Endothelial cell of coronary artery (primary cell): ENCODE measurements around the gene CELA2B. TPM values are rescaled to one million over a fixed set of nuclear protein-coding genes. Genes with fewer than 3 reads are reported as not detected.

Experiments used
- total RNA-seq: library from RNA; depleted of rRNA; stranded (reverse); fragments of >200 nt; gene quantifications from 2 replicates; pipeline ENCODE4 v1.2.3, GENCODE V29; 2014

Gene CELA2B
- not detected in 2 replicates for total RNA-seq

GRCh38 chr1:15475752-15476314 is at the start of gene CELA2B:
CELA2B (plus strand) TSS chr1:15476104; CDS start chr1:15476126, 22 bp downstream.

GRCh38 chr1:15456313-15456954 is 19.5 kb upstream of the CELA2B start, which contains the start of gene CELA2A:
CELA2A (plus strand) TSS chr1:15456732; CDS start chr1:15456754, 22 bp downstream.

DNA sequence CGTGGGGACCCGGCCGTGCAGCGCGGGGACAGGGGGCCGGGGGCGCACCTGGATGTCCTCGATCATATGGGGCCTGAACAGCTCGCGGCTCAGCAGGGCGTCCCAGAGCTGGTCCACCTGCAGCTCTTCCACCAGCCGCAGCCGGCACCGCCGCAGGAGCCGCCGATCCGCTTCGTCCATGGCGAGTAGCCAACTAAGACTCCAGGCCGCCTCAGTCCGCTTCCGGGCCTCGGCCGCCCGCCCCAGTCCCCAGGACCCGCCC is 48.0 kb downstream of the CELA2B start, which contains the start of gene CASP9:
Gene CASP9 (minus strand): TSS at position 195 of the 262 bp plus-strand sequence. CDS start 15 bp downstream, at position 180.

GRCh38 chr1:15526490-15527339 is 50.8 kb downstream of the CELA2B start, which contains the start of gene DNAJC16:
DNAJC16 (plus strand) TSS chr1:15526848; CDS start chr1:15529106, 2,258 bp downstream.

Other genes with a start within 250 kb of the CELA2B start
- gene FHAD1, start 228.9 kb upstream of the CELA2B start, total RNA-seq, result 0.09 and 0.56 TPM in 2 replicates
- gene EFHD2, start 66.2 kb upstream of the CELA2B start, total RNA-seq, result 30.3 and 57.5 TPM in 2 replicates
- 0.09 TPM in 1 of 2 replicates, not detected in the other for gene CTRC, start 37.7 kb upstream of the CELA2B start, total RNA-seq
- gene CELA2A, start 19.4 kb upstream of the CELA2B start, total RNA-seq, result 0.19 TPM in 1 of 2 replicates, not detected in the other
- gene CASP9, start 48.1 kb downstream of the CELA2B start, total RNA-seq, result 4.0 and 4.4 TPM in 2 replicates
- 13.2 and 15.6 TPM in 2 replicates for gene DNAJC16, start 50.7 kb downstream of the CELA2B start, total RNA-seq
- gene AGMAT, start 108.9 kb downstream of the CELA2B start, total RNA-seq, result 0.27 and 0.38 TPM in 2 replicates
- 14.3 and 17.9 TPM in 2 replicates for gene DDI2, start 141.4 kb downstream of the CELA2B start, total RNA-seq
- gene PLEKHM2, start 208.2 kb downstream of the CELA2B start, total RNA-seq, result 44.3 and 60.0 TPM in 2 replicates